HepG2 (cell line): ENCODE data around the gene SPATS2. TPM values are rescaled to one million over a fixed set of nuclear protein-coding genes. Genes with fewer than 3 reads are reported as not detected.

Experiments
- AFF4 ChIP-seq: sonication (generic); formaldehyde crosslinking; IDR thresholded peaks from 2 replicates; pipeline ENCODE4 v1.4.0; 2020; ENCODE audit warnings: missing genetic modification reagents
- GTF3A ChIP-seq: sonication (generic); formaldehyde crosslinking; conservative IDR thresholded peaks from 2 replicates; pipeline ENCODE4 v1.4.0; 2020; ENCODE audit warnings: mild to moderate bottlenecking, missing genetic modification reagents
- JARID2 ChIP-seq: sonication (generic); formaldehyde crosslinking; IDR thresholded peaks from 2 replicates; pipeline ENCODE4 v1.8.1; 2023; ENCODE audit warnings: missing genetic modification reagents, inconsistent platforms; ENCODE audit not compliant: insufficient replicate concordance
- REST ChIP-seq, 2 experiments: IDR thresholded peaks; 2 replicates each; pipeline ENCODE4 v1.6.1; 2011 to 2012; ENCODE audit warnings: low read length in 2 of 2, borderline replicate concordance in 1 of 2, low read depth in 1 of 2, mild to moderate bottlenecking in 1 of 2, moderate library complexity in 1 of 2
- SMYD3 ChIP-seq: sonication (generic); formaldehyde crosslinking; IDR thresholded peaks from 2 replicates; pipeline ENCODE4 v1.8.1; 2023; ENCODE audit warnings: mild to moderate bottlenecking, missing genetic modification reagents
- SOX13 ChIP-seq, 3 experiments: fragments of 450-650 bp in 1 of 3; sonication (generic) in 1 of 3; formaldehyde crosslinking in 1 of 3; IDR thresholded peaks in 2 of 3; conservative IDR thresholded peaks in 1 of 3; 2 replicates each; pipeline versions ENCODE4 v1.5.0 to v1.6.1; 2016 to 2020; ENCODE audit warnings: antibody characterized with exemption in 1 of 3, mild to moderate bottlenecking in 1 of 3, missing compliant biosample characterization in 1 of 3, missing genetic modification reagents in 1 of 3, moderate library complexity in 1 of 3
- SRSF1 ChIP-seq: fragments of 200-400 bp; formaldehyde crosslinking; optimal IDR thresholded peaks from 2 replicates; pipeline ENCODE3; 2017; ENCODE audit warnings: mild to moderate bottlenecking, low read depth, low read length, moderate library complexity
- TBL1XR1 ChIP-seq: fragments of 150-350 bp; IDR thresholded peaks from 2 replicates; pipeline ENCODE4 v1.6.1; 2014; ENCODE audit warnings: borderline replicate concordance, low read length; ENCODE audit not compliant: partially characterized antibody
- ZBTB7B ChIP-seq: sonication (generic); formaldehyde crosslinking; IDR thresholded peaks from 2 replicates; pipeline ENCODE4 v1.4.0; 2020; ENCODE audit warnings: missing genetic modification reagents
- ZFP62 ChIP-seq: sonication (generic); formaldehyde crosslinking; IDR thresholded peaks from 2 replicates; pipeline ENCODE4 v1.4.0; 2020; ENCODE audit warnings: missing genetic modification reagents
- ZNF260 ChIP-seq: sonication (generic); formaldehyde crosslinking; IDR thresholded peaks from 2 replicates; pipeline ENCODE4 v1.4.0; 2020; ENCODE audit warnings: missing genetic modification reagents, low read depth, mild to moderate bottlenecking, borderline replicate concordance
- ZNF878 ChIP-seq: sonication (generic); formaldehyde crosslinking; IDR thresholded peaks from 2 replicates; pipeline ENCODE4 v1.8.1; 2023; ENCODE audit warnings: mild to moderate bottlenecking, missing genetic modification reagents, moderate library complexity
- polyA plus RNA-seq, 8 experiments: library from polyadenylated mRNA; depleted of rRNA in 3 of 8; stranded (reverse) in 7 of 8; unstranded in 1 of 8; fragments of >200 nt; fragmentation: Illumina TruSeq in 4 of 8; extraction: Trizol in 4 of 8; gene quantifications; 2 replicates each; pipeline versions ENCODE4 v1.2.1 to v1.2.3, GENCODE V29; 2011 to 2016; ENCODE audit warnings: low read depth in 4 of 8, missing spikeins in 1 of 8, mixed read lengths in 1 of 8; ENCODE audit not compliant: insufficient read depth in 1 of 8
- total RNA-seq, 5 experiments: library from RNA; depleted of rRNA; stranded (reverse); fragments of >200 nt; fragmentation: Illumina TruSeq; extraction: Trizol; gene quantifications; 2 replicates each; pipeline ENCODE4 v1.2.3, GENCODE V29; 2016; ENCODE audit warnings: low read depth in 1 of 5
- TF ChIP-seq, protein P1 (sequence below): IDR thresholded peaks from 2 replicates; pipeline ENCODE4 v1.6.1; 2012; ENCODE audit warnings: low read length, improper control_type of control experiment
- TF ChIP-seq, protein P2 (sequence below): sonication (generic); formaldehyde crosslinking; IDR thresholded peaks from 2 replicates; pipeline ENCODE4; 2020; ENCODE audit warnings: missing genetic modification reagents, mild to moderate bottlenecking, borderline replicate concordance

Gene SPATS2
- total and polyA plus RNA-seq, 2 of the 13 experiments (the other 11 are each of a cell fraction or from before 2014, with no cell fraction given), result 19.3 to 28.1 TPM

DNA sequence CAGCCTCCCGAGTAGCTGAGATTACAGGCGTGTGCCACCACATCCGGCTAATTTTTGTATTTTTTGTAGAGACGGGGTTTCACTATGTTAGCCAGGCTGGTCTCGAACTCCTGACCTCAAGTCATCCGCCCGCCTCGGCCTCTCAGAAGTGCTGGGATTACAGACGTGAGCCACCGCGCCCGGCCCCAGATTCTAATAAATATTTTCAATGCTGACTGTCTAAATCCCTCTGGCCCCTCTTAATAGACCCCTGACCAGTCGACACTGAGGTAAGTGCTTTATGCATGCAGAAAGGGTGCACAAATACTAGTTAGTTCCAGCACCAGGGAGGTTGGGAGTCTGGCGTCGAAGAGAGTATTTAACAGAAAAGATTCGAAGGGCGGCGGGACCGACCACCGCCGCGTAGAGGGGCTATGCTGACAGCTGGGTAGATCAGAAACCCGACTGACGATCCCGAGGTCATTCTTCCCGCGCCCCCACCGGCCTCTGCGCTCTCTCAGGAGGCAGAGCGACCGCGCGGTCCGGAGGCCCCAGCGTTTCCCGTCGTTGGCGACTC is 1.1 kb upstream of the SPATS2 start (continued):
- TF ChIP-seq GTF3A (CRISPR knock-in tag) (no peak), ZFP62 (CRISPR knock-in tag) (no peak), SRSF1 (no peak), REST (IDR thresholded peaks at IDR 0.05; ENCODE audit: borderline replicate concordance in 1 of 2, low read depth in 1 of 2, low read length in 2 of 2) (no peak; a peak in 1 of 4 replicates), AFF4 (no peak), TBL1XR1 (no peak), ZNF260 (CRISPR knock-in tag) (no peak), SOX13 (IDR thresholded peaks at IDR 0.05) (no peak), SOX13 (CRISPR knock-in tag; conservative IDR thresholded peaks at IDR 0.05 in 1 of 2, IDR thresholded peaks at IDR 0.05 in 1 of 2) (no peak; a peak in 1 of 4 replicates), ZBTB7B (CRISPR knock-in tag) (peak; percentile 55; the same call in 1 of the 2 replicates), JARID2 (CRISPR knock-in tag) (no peak), SMYD3 (CRISPR knock-in tag) (no peak), ZNF878 (CRISPR knock-in tag) (no peak)
- TF ChIP-seq, protein P1, sequence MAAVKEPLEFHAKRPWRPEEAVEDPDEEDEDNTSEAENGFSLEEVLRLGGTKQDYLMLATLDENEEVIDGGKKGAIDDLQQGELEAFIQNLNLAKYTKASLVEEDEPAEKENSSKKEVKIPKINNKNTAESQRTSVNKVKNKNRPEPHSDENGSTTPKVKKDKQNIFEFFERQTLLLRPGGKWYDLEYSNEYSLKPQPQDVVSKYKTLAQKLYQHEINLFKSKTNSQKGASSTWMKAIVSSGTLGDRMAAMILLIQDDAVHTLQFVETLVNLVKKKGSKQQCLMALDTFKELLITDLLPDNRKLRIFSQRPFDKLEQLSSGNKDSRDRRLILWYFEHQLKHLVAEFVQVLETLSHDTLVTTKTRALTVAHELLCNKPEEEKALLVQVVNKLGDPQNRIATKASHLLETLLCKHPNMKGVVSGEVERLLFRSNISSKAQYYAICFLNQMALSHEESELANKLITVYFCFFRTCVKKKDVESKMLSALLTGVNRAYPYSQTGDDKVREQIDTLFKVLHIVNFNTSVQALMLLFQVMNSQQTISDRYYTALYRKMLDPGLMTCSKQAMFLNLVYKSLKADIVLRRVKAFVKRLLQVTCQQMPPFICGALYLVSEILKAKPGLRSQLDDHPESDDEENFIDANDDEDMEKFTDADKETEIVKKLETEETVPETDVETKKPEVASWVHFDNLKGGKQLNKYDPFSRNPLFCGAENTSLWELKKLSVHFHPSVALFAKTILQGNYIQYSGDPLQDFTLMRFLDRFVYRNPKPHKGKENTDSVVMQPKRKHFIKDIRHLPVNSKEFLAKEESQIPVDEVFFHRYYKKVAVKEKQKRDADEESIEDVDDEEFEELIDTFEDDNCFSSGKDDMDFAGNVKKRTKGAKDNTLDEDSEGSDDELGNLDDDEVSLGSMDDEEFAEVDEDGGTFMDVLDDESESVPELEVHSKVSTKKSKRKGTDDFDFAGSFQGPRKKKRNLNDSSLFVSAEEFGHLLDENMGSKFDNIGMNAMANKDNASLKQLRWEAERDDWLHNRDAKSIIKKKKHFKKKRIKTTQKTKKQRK, result no peak
- TF ChIP-seq, protein P2, sequence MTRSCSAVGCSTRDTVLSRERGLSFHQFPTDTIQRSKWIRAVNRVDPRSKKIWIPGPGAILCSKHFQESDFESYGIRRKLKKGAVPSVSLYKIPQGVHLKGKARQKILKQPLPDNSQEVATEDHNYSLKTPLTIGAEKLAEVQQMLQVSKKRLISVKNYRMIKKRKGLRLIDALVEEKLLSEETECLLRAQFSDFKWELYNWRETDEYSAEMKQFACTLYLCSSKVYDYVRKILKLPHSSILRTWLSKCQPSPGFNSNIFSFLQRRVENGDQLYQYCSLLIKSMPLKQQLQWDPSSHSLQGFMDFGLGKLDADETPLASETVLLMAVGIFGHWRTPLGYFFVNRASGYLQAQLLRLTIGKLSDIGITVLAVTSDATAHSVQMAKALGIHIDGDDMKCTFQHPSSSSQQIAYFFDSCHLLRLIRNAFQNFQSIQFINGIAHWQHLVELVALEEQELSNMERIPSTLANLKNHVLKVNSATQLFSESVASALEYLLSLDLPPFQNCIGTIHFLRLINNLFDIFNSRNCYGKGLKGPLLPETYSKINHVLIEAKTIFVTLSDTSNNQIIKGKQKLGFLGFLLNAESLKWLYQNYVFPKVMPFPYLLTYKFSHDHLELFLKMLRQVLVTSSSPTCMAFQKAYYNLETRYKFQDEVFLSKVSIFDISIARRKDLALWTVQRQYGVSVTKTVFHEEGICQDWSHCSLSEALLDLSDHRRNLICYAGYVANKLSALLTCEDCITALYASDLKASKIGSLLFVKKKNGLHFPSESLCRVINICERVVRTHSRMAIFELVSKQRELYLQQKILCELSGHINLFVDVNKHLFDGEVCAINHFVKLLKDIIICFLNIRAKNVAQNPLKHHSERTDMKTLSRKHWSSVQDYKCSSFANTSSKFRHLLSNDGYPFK, result 0 out of 2 replicates have a peak, but pooled peaks have one; percentile 35
